Spleen (tissue), 11 donors: Measurements from ENCODE around the gene PLOD1. TPM values are rescaled to one million over a fixed set of nuclear protein-coding genes. Genes with fewer than 3 reads are reported as not detected.

Experiments used
- DNase-seq: peaks from one replicate; pipeline ENCODE4 v3.0.0-alpha.2; 2020
- H3K27ac ChIP-seq, 8 donors: fragments of 200-600 bp; sonication (generic) in 7 of 8; 1 replicate in 4 of 8; 2 replicates in 4 of 8; pipeline versions ENCODE4 v1.5.0 to v1.8.0; 2016 to 2021; ENCODE audit warnings: inconsistent platforms in 4 of 8, mild to moderate bottlenecking in 4 of 8, moderate library complexity in 1 of 8
- H3K27me3 ChIP-seq, 7 donors: fragments of 200-600 bp; sonication (generic) in 6 of 7; replicated peaks in 1 of 7; 1 replicate in 4 of 7; 2 replicates in 3 of 7; pipeline versions ENCODE4 v1.5.0 to v1.8.0; 2016 to 2021; ENCODE audit warnings: inconsistent platforms in 3 of 7, mild to moderate bottlenecking in 1 of 7
- H3K36me3 ChIP-seq, 6 donors: fragments of 200-600 bp; sonication (generic) in 5 of 6; 1 replicate in 4 of 6; 2 replicates in 2 of 6; pipeline versions ENCODE4 v1.5.0 to v1.8.0; 2016 to 2021; ENCODE audit warnings: inconsistent platforms in 2 of 6
- H3K4me1 ChIP-seq, 6 donors: fragments of 200-600 bp; sonication (generic) in 5 of 6; 1 replicate in 3 of 6; 2 replicates in 3 of 6; pipeline versions ENCODE4 v1.5.0 to v1.8.0; 2016 to 2021; ENCODE audit warnings: inconsistent platforms in 3 of 6
- H3K4me3 ChIP-seq, 8 donors: fragments of 200-600 bp; sonication (generic) in 7 of 8; 1 replicate in 4 of 8; 2 replicates in 4 of 8; pipeline versions ENCODE4 v1.5.0 to v1.8.0; 2016 to 2021; ENCODE audit warnings: inconsistent platforms in 4 of 8, mild to moderate bottlenecking in 4 of 8, moderate library complexity in 2 of 8
- H3K9me3 ChIP-seq, 8 donors: fragments of 200-600 bp; sonication (generic) in 7 of 8; 1 replicate in 4 of 8; 2 replicates in 4 of 8; pipeline versions ENCODE4 v1.5.0 to v1.8.0; 2016 to 2021; ENCODE audit warnings: inconsistent platforms in 4 of 8
- POLR2A ChIP-seq, 3 donors: fragments of 450-650 bp; IDR thresholded peaks; one replicate each; pipeline ENCODE4 v1.5.1; 2017; ENCODE audit warnings: antibody characterized with exemption in 3 of 3, mild to moderate bottlenecking in 1 of 3
- POLR2AphosphoS5 ChIP-seq, 3 donors: sonication (generic); formaldehyde crosslinking; IDR thresholded peaks; one replicate each; pipeline ENCODE4 v1.5.1; 2017; ENCODE audit warnings: antibody characterized with exemption in 3 of 3
- WGBS, 5 donors: extraction: QIAGEN DNeasy Blood & Tissue Kit in 3 of 5; methylation state at CpG; one replicate each; pipeline versions ENCODE4 v1.1.5 to v1.1.7; 2013 to 2018; 5-methylcytosine and 5-hydroxymethylcytosine counted together
- intact Hi-C: fragments of 100-400 bp; cut with DNase I; formaldehyde crosslinking; loops from one replicate; pipeline ENCODE4 v1.15.0; 2023; ENCODE audit warnings: low total_unique reads
- polyA plus RNA-seq, 3 donors: library from polyadenylated mRNA; stranded (reverse); fragments of 200-250 nt; gene quantifications; one replicate each; pipeline ENCODE4 v1.2.1, GENCODE V29; 2013
- total RNA-seq, 7 donors: library from RNA; depleted of rRNA in 3 of 7; stranded (reverse); fragments of >200 nt in 3 of 7; fragmentation: NEBNext Ultra II Directional in 4 of 7; extraction: Animal tissue kit (Norgen Biotek cat#: 25700) in 4 of 7; gene quantifications; one replicate each; pipeline versions ENCODE4 v1.1.0 to v1.2.1, GENCODE V29; 2016 to 2021
- TF ChIP-seq, protein P1 (sequence below), 11 experiments: fragments of 200-600 bp in 7 of 11; fragments of 450-650 bp in 4 of 11; sonication (generic) in 4 of 11; IDR thresholded peaks in 8 of 11; conservative IDR thresholded peaks in 3 of 11; 1 replicate in 7 of 11; 2 replicates in 4 of 11; pipeline versions ENCODE4 v1.4.0 to v1.8.0; 2016 to 2021; ENCODE audit warnings: antibody characterized with exemption in 11 of 11, inconsistent platforms in 4 of 11, mild to moderate bottlenecking in 1 of 11
- donor health status: healthy with polysubstance abuse.
- donor health status: DM: no; HTN: no; CAD: no; lungs with moderate emphysema.
- donor health status: DM: no; HTN: no; CAD: no.
- donor health status: Bipolar disorder and iron deficiency.
- donor health status: healthy.
- donor health status: DM: no; HTN: no; CAD: no.
- donor health status: DM: yes; HTN: yes; CAD: no.

PLOD1 gene
- total and polyA plus RNA-seq, 10 donors, result 11.6 to 53.4 (median 45.7) TPM

DNA sequence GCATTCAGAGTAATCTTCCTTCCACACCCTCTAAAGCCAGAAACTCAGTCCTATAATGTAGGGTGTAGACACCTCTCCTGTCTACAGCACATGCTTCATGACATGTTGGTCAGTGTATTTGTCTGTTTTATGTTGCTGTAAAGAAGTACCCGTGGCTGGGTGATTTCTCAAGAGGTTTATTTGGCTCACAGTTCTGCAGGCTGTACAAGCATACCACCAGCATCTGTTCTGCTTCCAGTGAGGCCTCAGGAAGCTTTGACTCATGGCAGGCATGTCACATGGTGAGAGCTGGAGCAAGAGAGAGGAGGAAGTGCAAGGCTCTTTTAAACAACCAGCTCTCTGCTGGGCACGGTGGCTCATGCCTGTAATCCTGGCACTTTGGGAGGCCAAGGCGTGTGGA lies 12.1 kb downstream of the PLOD1 start:
- intact Hi-C loops, result no loop called here
- Histone ChIP-seq H3K4me1 (no peaks in the 10 kb centered on the region), H3K4me3 (no peak overlapping the region), H3K27me3 (no peaks in the 10 kb centered on the region), H3K36me3 (peaks cover 0 to 78% (median 7%) of the 10 kb centered on the region in 6 donors), H3K27ac (no peak overlapping the region), H3K9me3 (no peaks in the 10 kb centered on the region)
- 78 to 95% (median 87%) methylated on average over 3 of the region's 3 CpGs for WGBS, 5 donors
- no peak for DNase-seq
- no peak for TF ChIP-seq POLR2AphosphoS5 (IDR thresholded peaks at IDR 0.05)
- no peak for TF ChIP-seq POLR2A (IDR thresholded peaks at IDR 0.05)
- TF ChIP-seq, protein P1, sequence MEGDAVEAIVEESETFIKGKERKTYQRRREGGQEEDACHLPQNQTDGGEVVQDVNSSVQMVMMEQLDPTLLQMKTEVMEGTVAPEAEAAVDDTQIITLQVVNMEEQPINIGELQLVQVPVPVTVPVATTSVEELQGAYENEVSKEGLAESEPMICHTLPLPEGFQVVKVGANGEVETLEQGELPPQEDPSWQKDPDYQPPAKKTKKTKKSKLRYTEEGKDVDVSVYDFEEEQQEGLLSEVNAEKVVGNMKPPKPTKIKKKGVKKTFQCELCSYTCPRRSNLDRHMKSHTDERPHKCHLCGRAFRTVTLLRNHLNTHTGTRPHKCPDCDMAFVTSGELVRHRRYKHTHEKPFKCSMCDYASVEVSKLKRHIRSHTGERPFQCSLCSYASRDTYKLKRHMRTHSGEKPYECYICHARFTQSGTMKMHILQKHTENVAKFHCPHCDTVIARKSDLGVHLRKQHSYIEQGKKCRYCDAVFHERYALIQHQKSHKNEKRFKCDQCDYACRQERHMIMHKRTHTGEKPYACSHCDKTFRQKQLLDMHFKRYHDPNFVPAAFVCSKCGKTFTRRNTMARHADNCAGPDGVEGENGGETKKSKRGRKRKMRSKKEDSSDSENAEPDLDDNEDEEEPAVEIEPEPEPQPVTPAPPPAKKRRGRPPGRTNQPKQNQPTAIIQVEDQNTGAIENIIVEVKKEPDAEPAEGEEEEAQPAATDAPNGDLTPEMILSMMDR (IDR thresholded peaks at IDR 0.05 in 8 of 11, conservative IDR thresholded peaks at IDR 0.05 in 3 of 11), result no peak

DNA sequence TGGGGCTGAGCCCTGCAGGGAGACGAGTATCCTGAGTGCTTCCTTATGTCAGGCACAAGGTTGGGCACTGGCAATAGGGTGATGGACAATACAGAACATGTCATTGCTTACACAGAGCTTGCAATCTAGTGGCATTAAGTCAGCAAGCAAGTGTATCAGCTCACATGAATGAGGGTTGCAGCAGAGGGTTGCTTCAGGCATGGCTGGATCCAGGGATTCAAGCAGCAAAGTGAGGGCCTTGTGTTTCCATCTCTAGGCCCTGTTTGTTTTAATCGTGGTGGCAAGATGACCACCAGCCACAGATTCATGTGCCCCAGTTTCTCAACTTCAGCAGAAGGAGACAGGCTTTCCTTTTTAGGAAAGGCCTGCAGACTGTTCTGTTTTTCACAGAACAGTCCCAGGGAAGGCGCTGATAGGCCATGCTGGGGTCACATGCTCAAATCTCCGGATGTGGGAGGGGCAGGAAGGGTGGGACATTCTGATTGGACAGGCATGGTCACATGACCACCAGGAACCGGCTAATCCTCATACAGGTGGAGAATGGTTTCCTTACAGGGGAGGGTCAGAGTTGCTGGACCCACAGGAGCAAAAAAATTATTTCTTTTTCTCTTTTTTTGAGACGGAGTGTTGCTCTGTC lies 14.4 kb downstream of the PLOD1 start:
- Histone ChIP-seq H3K4me1 (no peaks in the 10 kb centered on the region), H3K27ac (no peak overlapping the region), H3K9me3 (no peaks in the 10 kb centered on the region), H3K27me3 (no peaks in the 10 kb centered on the region), H3K4me3 (no peak overlapping the region), H3K36me3 (peaks cover 0 to 86% (median 7%) of the 10 kb centered on the region in 6 donors)
- intact Hi-C loops, result no loop called here
- WGBS, 5 donors, result 87 to 95% (median 91%) methylated on average over 6 of the region's 6 CpGs
- no peak for DNase-seq
- TF ChIP-seq POLR2AphosphoS5 (IDR thresholded peaks at IDR 0.05), result no peak
- TF ChIP-seq, protein P1 (IDR thresholded peaks at IDR 0.05 in 8 of 11, conservative IDR thresholded peaks at IDR 0.05 in 3 of 11), result no peak
- TF ChIP-seq POLR2A (IDR thresholded peaks at IDR 0.05), result no peak

DNA sequence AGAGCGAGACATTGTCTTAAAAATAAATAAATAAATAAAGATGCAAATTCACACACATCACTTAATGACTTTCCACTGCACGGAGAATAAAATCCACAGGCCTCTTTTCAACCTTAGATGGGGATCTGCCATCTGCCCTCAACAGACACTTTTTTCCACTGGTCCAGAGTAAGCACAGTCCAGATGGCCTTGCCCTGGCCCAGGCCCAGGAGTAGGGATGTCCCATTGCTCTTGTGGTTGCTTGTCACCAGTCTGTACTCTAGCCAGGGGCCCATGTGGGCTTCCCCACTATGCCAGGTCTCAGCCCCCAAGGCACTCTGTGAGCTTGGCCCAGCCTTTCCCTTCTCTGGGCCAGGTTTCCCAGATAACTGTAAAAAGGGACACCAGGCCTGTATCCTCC lies 17.4 kb downstream of the PLOD1 start:
- TF ChIP-seq, protein P1 (IDR thresholded peaks at IDR 0.05 in 8 of 11, conservative IDR thresholded peaks at IDR 0.05 in 3 of 11), result no peak
- TF ChIP-seq POLR2A (IDR thresholded peaks at IDR 0.05) (no peak), POLR2AphosphoS5 (IDR thresholded peaks at IDR 0.05) (no peak)
- H3K4me3 ChIP-seq, result no peak overlapping the region
- H3K9me3 ChIP-seq, result no peaks in the 10 kb centered on the region
- no peak for DNase-seq
- no peaks in the 10 kb centered on the region for H3K27me3 ChIP-seq
- H3K27ac ChIP-seq, result peak overlapping the region in 1 of 8 donors; percentile 17
- intact Hi-C loops, result no loop called here
- peaks cover 0 to 16% (median 4%) of the 10 kb centered on the region in 6 donors for H3K4me1 ChIP-seq
- peaks cover 0 to 91% (median 11%) of the 10 kb centered on the region in 6 donors for H3K36me3 ChIP-seq
- WGBS, 5 donors, result 93 to 100% (median 95%) methylated on average over 2 of the region's 2 CpGs

DNA sequence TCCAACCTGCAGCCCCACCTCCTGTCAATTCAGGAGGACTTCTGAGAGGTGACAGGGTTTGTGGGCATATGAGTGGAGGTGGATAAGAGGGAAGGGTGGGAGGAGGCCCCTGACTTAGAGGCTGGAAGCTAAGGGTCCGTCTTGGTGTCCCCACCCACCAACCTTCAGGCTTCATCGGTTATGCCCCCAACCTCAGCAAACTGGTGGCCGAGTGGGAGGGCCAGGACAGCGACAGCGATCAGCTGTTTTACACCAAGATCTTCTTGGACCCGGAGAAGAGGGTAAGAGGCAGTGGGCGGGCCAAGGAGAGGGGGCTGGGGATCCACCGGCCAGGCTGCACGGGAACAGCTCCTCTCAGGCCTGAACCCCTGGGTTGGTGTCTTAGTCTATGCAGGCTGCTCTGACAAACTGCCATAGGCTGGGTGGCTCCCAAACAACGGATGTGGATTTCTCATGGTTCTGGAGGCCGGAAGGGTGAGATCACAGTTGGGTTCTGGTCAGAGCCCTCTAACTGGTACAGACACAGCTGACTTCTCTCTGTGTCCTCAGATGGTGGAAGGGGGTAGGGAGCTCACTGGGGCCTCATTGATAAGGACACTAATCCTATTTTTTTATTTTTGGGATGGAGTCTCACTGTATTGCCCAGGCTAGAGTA lies 18.1 kb downstream of the PLOD1 start:
- no peak for DNase-seq
- Histone ChIP-seq H3K27me3 (no peaks in the 10 kb centered on the region), H3K27ac (peak overlapping the region in 1 of 8 donors; percentile 17), H3K4me1 (peaks cover 0 to 16% (median 4%) of the 10 kb centered on the region in 6 donors), H3K9me3 (no peaks in the 10 kb centered on the region), H3K36me3 (peaks cover 0 to 97% (median 13%) of the 10 kb centered on the region in 6 donors), H3K4me3 (no peak overlapping the region)
- intact Hi-C loops, result no loop called here
- 83 to 92% (median 90%) methylated on average over 11 of the region's 11 CpGs for WGBS, 5 donors
- no peak for TF ChIP-seq POLR2A (IDR thresholded peaks at IDR 0.05)
- TF ChIP-seq POLR2AphosphoS5 (IDR thresholded peaks at IDR 0.05), result no peak
- TF ChIP-seq, protein P1 (IDR thresholded peaks at IDR 0.05 in 8 of 11, conservative IDR thresholded peaks at IDR 0.05 in 3 of 11), result no peak
